ENCODE data around the gene CRELD1. TPM values are rescaled to one million over a fixed set of nuclear protein-coding genes. Genes with fewer than 3 reads are reported as not detected.
A peak's percentile ranks its signal among the peaks of the same experiment; 100 is the strongest.

Gene CRELD1
- total and polyA plus RNA-seq, 4 donors: 12.6 to 31.1 (median 25.0) TPM

- 2% methylated on average over 12 of the region's 12 CpGs for whole genome bisulfite sequencing
- H3K4me3 ChIP-seq (ENCODE audit: low read depth in 1 of 3, low read length in 3 of 3): peak overlapping the region; percentile 93 to 98 (median 95)
- H3K36me3 ChIP-seq (ENCODE audit: control insufficient read depth in 4 of 4, insufficient read depth in 3 of 4, low read depth in 1 of 4, low read length in 3 of 4): peaks cover 3 to 10% (median 9%) of the 10 kb centered on the region in 4 donors
- H3K4me1 ChIP-seq (ENCODE audit: control insufficient read depth in 4 of 4, insufficient read depth in 4 of 4, low read length in 3 of 4): peaks cover 2 to 12% (median 6%) of the 10 kb centered on the region in 4 donors
- no peaks in the 10 kb centered on the region for H3K27me3 ChIP-seq (ENCODE audit: control insufficient read depth in 4 of 4, insufficient read depth in 4 of 4, low read length in 3 of 4)
- peak overlapping the region; percentile 98 to 99 for H3K27ac ChIP-seq (ENCODE audit: low read depth in 1 of 2, low read length in 2 of 2)
- H3K9ac ChIP-seq (ENCODE audit: low read depth in 1 of 2, low read length in 2 of 2): peak overlapping the region; percentile 90 to 96
- no peaks in the 10 kb centered on the region for H3K9me3 ChIP-seq (ENCODE audit: control insufficient read depth in 4 of 4, low read length in 3 of 4)
- no peak for DNase-seq (ENCODE audit: low spot score)
- TF ChIP-seq FOXA1 (IDR thresholded peaks at IDR 0.05) (no peak), YY1 (IDR thresholded peaks at IDR 0.05) (no peak), REST (IDR thresholded peaks at IDR 0.05) (no peak), HNF4G (IDR thresholded peaks at IDR 0.05) (no peak), ZBTB33 (IDR thresholded peaks at IDR 0.05) (no peak), HNF4A (conservative IDR thresholded peaks at IDR 0.05) (no peak), RXRA (IDR thresholded peaks at IDR 0.05) (no peak), SP1 (IDR thresholded peaks at IDR 0.05) (no peak), MAX (IDR thresholded peaks at IDR 0.05) (no peak), JUND (IDR thresholded peaks at IDR 0.05) (no peak), EGR1 (IDR thresholded peaks at IDR 0.05; ENCODE audit: low read depth in 2 of 2) (no peak), GABPA (IDR thresholded peaks at IDR 0.05 in 1 of 2, conservative IDR thresholded peaks at IDR 0.05 in 1 of 2) (no peak), TAF1 (conservative IDR thresholded peaks at IDR 0.05) (no peak)
Observed at GRCh38 chr3:9891072-9891622, 42.5 kb upstream of the CRELD1 start.

- peaks cover 12 to 36% (median 24%) of the 10 kb centered on the region in 4 donors for H3K4me1 ChIP-seq (ENCODE audit: control insufficient read depth in 4 of 4, insufficient read depth in 4 of 4, low read length in 3 of 4)
- TF ChIP-seq RAD21 (IDR thresholded peaks at IDR 0.05) (no peak), CTCF (IDR thresholded peaks at IDR 0.05; ENCODE audit: low read depth, low read length, missing input control) (no peak), ATF3 (IDR thresholded peaks at IDR 0.05) (no peak), GABPA (IDR thresholded peaks at IDR 0.05 in 1 of 2, conservative IDR thresholded peaks at IDR 0.05 in 1 of 2) (no peak), EGR1 (IDR thresholded peaks at IDR 0.05; ENCODE audit: low read depth in 2 of 2) (no peak), YY1 (IDR thresholded peaks at IDR 0.05) (no peak), JUND (IDR thresholded peaks at IDR 0.05) (no peak), HNF4A (conservative IDR thresholded peaks at IDR 0.05) (no peak), NR2F2 (IDR thresholded peaks at IDR 0.05) (no peak), ZBTB33 (IDR thresholded peaks at IDR 0.05) (no peak), TAF1 (conservative IDR thresholded peaks at IDR 0.05) (no peak), SP1 (IDR thresholded peaks at IDR 0.05) (no peak), REST (IDR thresholded peaks at IDR 0.05) (no peak)
Observed at GRCh38 chr3:9893739-9894138, 39.9 kb upstream of the CRELD1 start.

More at GRCh38 chr3:9893739-9894138, 39.9 kb upstream of the CRELD1 start:
- Histone ChIP-seq H3K27me3 (ENCODE audit: control insufficient read depth in 4 of 4, insufficient read depth in 4 of 4, low read length in 3 of 4) (no peaks in the 10 kb centered on the region), H3K9ac (ENCODE audit: low read depth in 1 of 2, low read length in 2 of 2) (no peak overlapping the region), H3K4me3 (ENCODE audit: low read depth in 1 of 3, low read length in 3 of 3) (no peak overlapping the region), H3K36me3 (ENCODE audit: control insufficient read depth in 4 of 4, insufficient read depth in 3 of 4, low read depth in 1 of 4, low read length in 3 of 4) (peaks cover 3 to 10% (median 9%) of the 10 kb centered on the region in 4 donors), H3K9me3 (ENCODE audit: control insufficient read depth in 4 of 4, low read length in 3 of 4) (no peaks in the 10 kb centered on the region), H3K27ac (ENCODE audit: low read depth in 1 of 2, low read length in 2 of 2) (peak overlapping the region in 1 of 2 donors; percentile 28)
- 84% methylated on average over 1 of the region's 1 CpG for WGBS
- no peak for DNase-seq (ENCODE audit: low spot score)

All from liver (tissue), 9 donors.